Hepatocyte (in vitro differentiated cells): ENCODE data around the gene ADGRE2. TPM values are rescaled to one million over a fixed set of nuclear protein-coding genes. Genes with fewer than 3 reads are reported as not detected.

Experiments
- DNase-seq: peaks from one replicate; pipeline ENCODE4 v3.0.0-alpha.2; 2016; ENCODE audit warnings: low spot score
- H2AFZ ChIP-seq: fragments of 200-600 bp; sonication (generic); 2 replicates; pipeline ENCODE4 v1.6.0; 2016; ENCODE audit warnings: antibody characterized with exemption, mild to moderate bottlenecking
- H3K27ac ChIP-seq: fragments of 200-600 bp; sonication (generic); 2 replicates; pipeline ENCODE4 v1.5.1; 2016; ENCODE audit warnings: mild to moderate bottlenecking
- H3K27me3 ChIP-seq: fragments of 200-600 bp; sonication (generic); 2 replicates; pipeline ENCODE4 v1.6.1; 2016
- H3K36me3 ChIP-seq: fragments of 200-600 bp; sonication (generic); replicated peaks from 2 replicates; pipeline ENCODE4 v1.5.1; 2016; ENCODE audit warnings: low read depth; ENCODE audit not compliant: insufficient read depth
- H3K4me1 ChIP-seq: fragments of 200-600 bp; sonication (generic); 2 replicates; pipeline ENCODE4 v1.5.1; 2016; ENCODE audit warnings: mild to moderate bottlenecking, moderate library complexity; ENCODE audit not compliant: insufficient read depth
- H3K4me2 ChIP-seq: fragments of 200-600 bp; sonication (generic); 2 replicates; pipeline ENCODE4 v1.6.0; 2016
- H3K4me3 ChIP-seq: fragments of 200-600 bp; sonication (generic); 2 replicates; pipeline ENCODE4 v1.5.1; 2016; ENCODE audit warnings: mild to moderate bottlenecking
- H3K79me2 ChIP-seq: fragments of 200-600 bp; sonication (generic); 2 replicates; pipeline ENCODE4 v1.6.0; 2017; ENCODE audit warnings: mild to moderate bottlenecking
- H3K9me2 ChIP-seq: fragments of 200-600 bp; sonication (generic); replicated peaks from 2 replicates; pipeline ENCODE4 v1.6.0; 2017; ENCODE audit warnings: mild to moderate bottlenecking; ENCODE audit not compliant: insufficient read depth
- H3K9me3 ChIP-seq: fragments of 200-600 bp; sonication (generic); 2 replicates; pipeline ENCODE4 v1.5.1; 2016; ENCODE audit warnings: low read depth, mild to moderate bottlenecking
- H4K20me1 ChIP-seq: fragments of 200-600 bp; sonication (generic); 2 replicates; pipeline ENCODE4 v1.6.0; 2016; ENCODE audit warnings: mild to moderate bottlenecking; ENCODE audit not compliant: insufficient read depth, poor library complexity, severe bottlenecking
- EZH2 ChIP-seq: fragments of 200-600 bp; sonication (generic); IDR thresholded peaks from 2 replicates; pipeline ENCODE4 v1.6.1; 2016; ENCODE audit warnings: antibody characterized with exemption, mild to moderate bottlenecking, borderline replicate concordance
- EZH2phosphoT487 ChIP-seq: fragments of 200-600 bp; sonication (generic); IDR thresholded peaks from one replicate; pipeline ENCODE4 v1.6.1; 2018; ENCODE audit warnings: antibody characterized with exemption, mild to moderate bottlenecking, low read depth, moderate library complexity; ENCODE audit not compliant: unreplicated experiment, severe bottlenecking
- WGBS: methylation state at CpG from one replicate; pipeline ENCODE4 v1.1.6; 2016; ENCODE audit warnings: low lambda C conversion rate; ENCODE audit errors: missing lambda C conversion rate; 5-methylcytosine and 5-hydroxymethylcytosine counted together
- polyA plus RNA-seq: library from polyadenylated mRNA; unstranded; fragments of >200 nt; fragmentation: Nextera tagmentation; extraction: Ambion mirVana; gene quantifications from 2 replicates; pipeline ENCODE4 v1.2.1, GENCODE V29; 2016
- total RNA-seq: library from RNA; depleted of rRNA; stranded (reverse); fragments of >200 nt; gene quantifications from 2 replicates; pipeline ENCODE4 v1.2.3, GENCODE V29; 2014
- TF ChIP-seq, protein P1 (sequence below): fragments of 200-600 bp; sonication (generic); IDR thresholded peaks from 2 replicates; pipeline ENCODE4 v1.5.1; 2016; ENCODE audit warnings: antibody characterized with exemption, mild to moderate bottlenecking; ENCODE audit not compliant: poor library complexity

The ADGRE2 gene
- total and polyA plus RNA-seq, 2 experiments from 2014 or later: 0.57 to 2.1 TPM

- no peak for DNase-seq
- TF ChIP-seq, protein P1, sequence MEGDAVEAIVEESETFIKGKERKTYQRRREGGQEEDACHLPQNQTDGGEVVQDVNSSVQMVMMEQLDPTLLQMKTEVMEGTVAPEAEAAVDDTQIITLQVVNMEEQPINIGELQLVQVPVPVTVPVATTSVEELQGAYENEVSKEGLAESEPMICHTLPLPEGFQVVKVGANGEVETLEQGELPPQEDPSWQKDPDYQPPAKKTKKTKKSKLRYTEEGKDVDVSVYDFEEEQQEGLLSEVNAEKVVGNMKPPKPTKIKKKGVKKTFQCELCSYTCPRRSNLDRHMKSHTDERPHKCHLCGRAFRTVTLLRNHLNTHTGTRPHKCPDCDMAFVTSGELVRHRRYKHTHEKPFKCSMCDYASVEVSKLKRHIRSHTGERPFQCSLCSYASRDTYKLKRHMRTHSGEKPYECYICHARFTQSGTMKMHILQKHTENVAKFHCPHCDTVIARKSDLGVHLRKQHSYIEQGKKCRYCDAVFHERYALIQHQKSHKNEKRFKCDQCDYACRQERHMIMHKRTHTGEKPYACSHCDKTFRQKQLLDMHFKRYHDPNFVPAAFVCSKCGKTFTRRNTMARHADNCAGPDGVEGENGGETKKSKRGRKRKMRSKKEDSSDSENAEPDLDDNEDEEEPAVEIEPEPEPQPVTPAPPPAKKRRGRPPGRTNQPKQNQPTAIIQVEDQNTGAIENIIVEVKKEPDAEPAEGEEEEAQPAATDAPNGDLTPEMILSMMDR: no peak
- no peak for TF ChIP-seq EZH2phosphoT487
- TF ChIP-seq EZH2: no peak
- Histone ChIP-seq H3K4me3 (no peak overlapping the region), H3K9me2 (no peaks in the 10 kb centered on the region), H3K9me3 (no peaks in the 10 kb centered on the region), H3K36me3 (no peaks in the 10 kb centered on the region), H3K4me2 (no peak overlapping the region), H3K27ac (no peak overlapping the region), H3K79me2 (no peaks in the 10 kb centered on the region), H3K4me1 (no peaks in the 10 kb centered on the region), H3K27me3 (no peaks in the 10 kb centered on the region), H4K20me1 (no peaks in the 10 kb centered on the region), H2AFZ (no peak overlapping the region)
- 74% methylated on average over 5 of the region's 5 CpGs for WGBS
Measured at GRCh38 chr19:14735915-14736314, 42.4 kb downstream of the ADGRE2 start.

DNA sequence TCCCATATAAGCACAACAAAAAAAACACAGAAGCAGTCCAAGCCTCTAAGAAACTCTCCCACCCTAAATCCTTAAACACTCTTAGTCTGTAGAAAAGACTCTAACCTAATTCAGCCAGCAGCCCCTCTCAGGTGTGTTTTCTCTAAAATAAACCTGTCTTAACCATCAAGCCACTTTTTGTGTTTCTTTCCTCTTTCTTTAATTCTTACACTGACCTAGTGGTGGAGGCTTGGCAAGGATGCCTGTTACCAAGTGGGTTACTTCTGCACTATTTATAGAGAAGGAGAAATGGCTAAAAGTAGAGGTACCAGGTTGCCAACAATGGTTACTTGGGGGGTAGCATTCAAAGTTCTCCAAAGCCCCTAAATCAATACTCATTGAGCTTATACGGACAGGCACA, 44.8 kb downstream of the ADGRE2 start:
- Histone ChIP-seq H3K27ac (no peak overlapping the region), H2AFZ (no peak overlapping the region), H3K4me3 (no peak overlapping the region), H3K9me2 (no peaks in the 10 kb centered on the region), H3K4me1 (no peaks in the 10 kb centered on the region), H3K4me2 (no peak overlapping the region), H3K79me2 (no peaks in the 10 kb centered on the region), H3K9me3 (no peaks in the 10 kb centered on the region), H3K36me3 (no peaks in the 10 kb centered on the region), H3K27me3 (no peaks in the 10 kb centered on the region), H4K20me1 (no peaks in the 10 kb centered on the region)
- no peak for DNase-seq
- WGBS: 37% methylated on average over 1 of the region's 1 CpG
- no peak for TF ChIP-seq EZH2phosphoT487
- TF ChIP-seq EZH2: no peak
- TF ChIP-seq, protein P1: no peak

- Histone ChIP-seq H3K27ac (no peak overlapping the region), H3K36me3 (no peaks in the 10 kb centered on the region), H3K9me2 (no peaks in the 10 kb centered on the region), H3K27me3 (no peaks in the 10 kb centered on the region), H3K4me1 (no peaks in the 10 kb centered on the region), H4K20me1 (no peaks in the 10 kb centered on the region), H3K4me2 (no peak overlapping the region), H3K4me3 (no peak overlapping the region), H3K79me2 (no peaks in the 10 kb centered on the region), H2AFZ (no peak overlapping the region), H3K9me3 (no peaks in the 10 kb centered on the region)
- DNase-seq: no peak
- TF ChIP-seq, protein P1: no peak
- TF ChIP-seq EZH2 (no peak), EZH2phosphoT487 (no peak)
Measured at GRCh38 chr19:14732510-14732909, 45.9 kb downstream of the ADGRE2 start.

DNA sequence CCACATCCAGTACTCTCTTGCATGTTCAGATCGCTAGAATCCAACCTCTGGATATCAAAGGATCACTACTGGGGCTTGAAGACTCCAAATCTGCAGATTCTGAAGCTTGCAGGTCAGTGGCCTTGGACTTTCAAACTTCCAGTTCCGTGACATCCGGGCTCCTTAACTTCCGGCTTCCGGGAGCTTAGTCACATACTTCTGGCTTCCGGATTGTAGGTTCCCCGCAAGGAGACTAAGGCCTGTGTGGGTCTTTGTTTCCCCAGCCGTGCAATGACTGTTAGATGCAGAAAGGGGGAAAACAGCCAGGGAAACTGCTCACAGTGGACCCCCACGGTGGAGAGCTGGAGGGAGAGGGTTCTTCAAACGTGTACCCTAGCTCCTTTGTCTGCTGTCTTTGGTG, 47.2 kb downstream of the ADGRE2 start:
- Histone ChIP-seq H3K9me2 (no peaks in the 10 kb centered on the region), H3K79me2 (no peaks in the 10 kb centered on the region), H3K4me2 (no peak overlapping the region), H3K4me3 (no peak overlapping the region), H3K27me3 (no peaks in the 10 kb centered on the region), H3K36me3 (no peaks in the 10 kb centered on the region), H3K9me3 (no peaks in the 10 kb centered on the region), H3K4me1 (no peaks in the 10 kb centered on the region), H4K20me1 (no peaks in the 10 kb centered on the region), H2AFZ (no peak overlapping the region), H3K27ac (no peak overlapping the region)
- DNase-seq: no peak
- WGBS: 70% methylated on average over 10 of the region's 10 CpGs
- TF ChIP-seq EZH2 (no peak), EZH2phosphoT487 (no peak)
- TF ChIP-seq, protein P1: no peak
